Gastrocnemius medialis (tissue), 4 donors: ENCODE measurements around the gene GPR183. TPM values are rescaled to one million over a fixed set of nuclear protein-coding genes. Genes with fewer than 3 reads are reported as not detected.

ENCODE experiments used
- ATAC-seq, 2 donors: fragments of 150-250 bp; one replicate each; pipeline ENCODE4 v1.9.1; 2016
- DNase-seq, 2 donors: peaks; one replicate each; pipeline ENCODE4 v3.0.0-alpha.2; 2019
- H3K27ac ChIP-seq, 4 donors: fragments of 200-600 bp; sonication (generic); 1 replicate in 1 of 4; 2 replicates in 3 of 4; pipeline ENCODE4 v1.5.1; 2016 to 2018; ENCODE audit warnings: mild to moderate bottlenecking in 2 of 4, moderate library complexity in 1 of 4
- H3K27me3 ChIP-seq, 3 donors: fragments of 200-600 bp; sonication (generic) in 2 of 3; 1 replicate in 1 of 3; 2 replicates in 2 of 3; pipeline versions ENCODE4 v1.5.1 to v1.6.0; 2016 to 2019; ENCODE audit warnings: mild to moderate bottlenecking in 1 of 3, moderate library complexity in 1 of 3
- H3K36me3 ChIP-seq, 2 donors: fragments of 200-600 bp; sonication (generic) in 1 of 2; one replicate each; pipeline ENCODE4 v1.5.1; 2017 to 2018
- H3K4me1 ChIP-seq, 2 donors: fragments of 200-600 bp; sonication (generic) in 1 of 2; one replicate each; pipeline ENCODE4 v1.5.1; 2016 to 2017; ENCODE audit warnings: mild to moderate bottlenecking in 2 of 2
- H3K4me3 ChIP-seq, 4 donors: fragments of 200-600 bp; sonication (generic) in 3 of 4; 1 replicate in 1 of 4; 2 replicates in 3 of 4; pipeline ENCODE4 v1.5.1; 2016 to 2019; ENCODE audit warnings: mild to moderate bottlenecking in 2 of 4
- H3K9me3 ChIP-seq, 3 donors: fragments of 200-600 bp; sonication (generic) in 2 of 3; 1 replicate in 1 of 3; 2 replicates in 2 of 3; pipeline ENCODE4 v1.5.1; 2016 to 2019
- CTCF ChIP-seq, 5 experiments: fragments of 450-650 bp in 3 of 5; fragments of 200-600 bp in 2 of 5; sonication (generic) in 2 of 5; IDR thresholded peaks in 4 of 5; conservative IDR thresholded peaks in 1 of 5; 1 replicate in 4 of 5; 2 replicates in 1 of 5; pipeline ENCODE4 v1.5.1; 2016 to 2019; ENCODE audit warnings: antibody characterized with exemption in 5 of 5, mild to moderate bottlenecking in 3 of 5, moderate library complexity in 3 of 5
- POLR2A ChIP-seq, 2 donors: fragments of 450-650 bp; IDR thresholded peaks; one replicate each; pipeline ENCODE4 v1.6.1; 2017; ENCODE audit warnings: antibody characterized with exemption in 2 of 2, mild to moderate bottlenecking in 2 of 2, moderate library complexity in 2 of 2
- in situ Hi-C, 4 donors: fragments of 200-750 bp; cut with MboI; loops; one replicate each; pipeline versions ENCODE4 v1.15.0 to v1.8.0; 2017; ENCODE audit warnings: low sequenced_read_pairs in 4 of 4
- intact Hi-C: fragments of 100-400 bp; cut with DNase I; formaldehyde crosslinking; loops from one replicate; pipeline ENCODE4 v1.15.1; 2023; ENCODE audit warnings: low total_unique reads
- total RNA-seq, 4 donors: library from RNA; depleted of rRNA; stranded (reverse); fragments of >200 nt; gene quantifications; one replicate each; pipeline versions ENCODE4 v1.1.0 to v1.2.3, GENCODE V29; 2016

GPR183 gene
- total RNA-seq, 4 donors from 2014 or later, result 0.49 to 3.4 (median 2.5) TPM

- Histone ChIP-seq H3K27me3 (no peaks in the 10 kb centered on the region), H3K27ac (no peak overlapping the region), H3K36me3 (peaks cover 0 to 31% of the 10 kb centered on the region in 2 donors), H3K4me1 (peaks cover 0 to 13% of the 10 kb centered on the region in 2 donors), H3K9me3 (no peaks in the 10 kb centered on the region), H3K4me3 (no peak overlapping the region)
- in situ Hi-C loops, result no loop called here
- intact Hi-C loops, result no loop called here
- no peak for ATAC-seq
- TF ChIP-seq CTCF (IDR thresholded peaks at IDR 0.05 in 4 of 5, conservative IDR thresholded peaks at IDR 0.05 in 1 of 5) (no peak), POLR2A (IDR thresholded peaks at IDR 0.05) (no peak)
- DNase-seq, result no peak
These were observed 38.1 kb upstream of the GPR183 start for GRCh38 chr13:99345345-99345744.

- Histone ChIP-seq H3K9me3 (no peaks in the 10 kb centered on the region), H3K4me1 (peaks cover 0 to 13% of the 10 kb centered on the region in 2 donors), H3K4me3 (no peak overlapping the region), H3K36me3 (peaks cover 0 to 34% of the 10 kb centered on the region in 2 donors), H3K27me3 (no peaks in the 10 kb centered on the region), H3K27ac (no peak overlapping the region)
- intact Hi-C loops (no loop called here), in situ Hi-C loops (no loop called here)
- ATAC-seq (no peak), DNase-seq (no peak)
- TF ChIP-seq POLR2A (IDR thresholded peaks at IDR 0.05), result no peak
- TF ChIP-seq CTCF (IDR thresholded peaks at IDR 0.05 in 4 of 5, conservative IDR thresholded peaks at IDR 0.05 in 1 of 5), result no peak
These were observed 37.5 kb upstream of the GPR183 start for GRCh38 chr13:99344610-99345208.

GRCh38 chr13:99342723-99343315 is 35.6 kb upstream of the GPR183 start:
- peaks cover 0 to 38% of the 10 kb centered on the region in 2 donors for H3K36me3 ChIP-seq
- intact Hi-C loops (no loop called here), in situ Hi-C loops (no loop called here)
- H3K4me3 ChIP-seq, result no peak overlapping the region
- H3K9me3 ChIP-seq, result no peaks in the 10 kb centered on the region
- TF ChIP-seq POLR2A (IDR thresholded peaks at IDR 0.05), result no peak
- no peak for TF ChIP-seq CTCF (IDR thresholded peaks at IDR 0.05 in 4 of 5, conservative IDR thresholded peaks at IDR 0.05 in 1 of 5)
- DNase-seq (no peak), ATAC-seq (no peak)
- peaks cover 0 to 9% of the 10 kb centered on the region in 2 donors for H3K4me1 ChIP-seq
- H3K27ac ChIP-seq, result no peak overlapping the region
- H3K27me3 ChIP-seq, result no peaks in the 10 kb centered on the region

GRCh38 chr13:99341969-99342722 is 34.9 kb upstream of the GPR183 start:
- H3K9me3 ChIP-seq, result no peaks in the 10 kb centered on the region
- DNase-seq (no peak), ATAC-seq (no peak)
- in situ Hi-C loops (no loop called here), intact Hi-C loops (no loop called here)
- no peak overlapping the region for H3K4me3 ChIP-seq
- TF ChIP-seq POLR2A (IDR thresholded peaks at IDR 0.05), result no peak
- TF ChIP-seq CTCF (IDR thresholded peaks at IDR 0.05 in 4 of 5, conservative IDR thresholded peaks at IDR 0.05 in 1 of 5), result no peak
- H3K27me3 ChIP-seq, result no peaks in the 10 kb centered on the region
- H3K27ac ChIP-seq, result no peak overlapping the region
- peaks cover 0 to 4% of the 10 kb centered on the region in 2 donors for H3K4me1 ChIP-seq
- H3K36me3 ChIP-seq, result peaks cover 0 to 38% of the 10 kb centered on the region in 2 donors
